HG03439 (cell line): ENCODE measurements around the gene XRCC6.
"Not testable (repeated sequence)": the region's sequence is repeated elsewhere in the genome, so short reads cannot be mapped to it uniquely, and the experiment has no call there.

ENCODE experiments used
- ATAC-seq: cut with Tn5 transposase; IDR thresholded peaks from one replicate; pipeline ENCODE4 v1.9.1; 2021; ENCODE audit warnings: mild to moderate bottlenecking, moderate library complexity; ENCODE audit not compliant: unreplicated experiment

Gene XRCC6

DNA sequence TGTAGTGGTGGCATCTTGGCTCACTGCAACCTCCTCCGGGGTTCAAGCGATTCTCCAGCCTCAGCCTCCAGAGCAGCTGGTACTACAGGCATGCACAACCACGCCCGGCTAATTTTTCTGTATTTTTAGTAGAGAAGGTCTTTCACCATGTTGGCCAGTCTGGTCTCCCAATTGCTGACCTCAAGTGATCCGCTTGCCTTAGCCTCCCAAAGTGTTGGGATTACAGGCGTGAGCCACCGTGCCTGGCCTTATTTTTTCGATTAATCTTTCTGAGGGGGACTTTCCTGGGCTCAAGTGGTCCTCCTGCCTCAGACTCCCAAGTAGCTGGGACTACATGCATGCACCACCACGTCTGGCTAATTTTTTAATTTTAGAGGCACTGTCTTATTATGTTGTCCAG, 62.0 kb downstream of the XRCC6 start:
- no peak for ATAC-seq

DNA sequence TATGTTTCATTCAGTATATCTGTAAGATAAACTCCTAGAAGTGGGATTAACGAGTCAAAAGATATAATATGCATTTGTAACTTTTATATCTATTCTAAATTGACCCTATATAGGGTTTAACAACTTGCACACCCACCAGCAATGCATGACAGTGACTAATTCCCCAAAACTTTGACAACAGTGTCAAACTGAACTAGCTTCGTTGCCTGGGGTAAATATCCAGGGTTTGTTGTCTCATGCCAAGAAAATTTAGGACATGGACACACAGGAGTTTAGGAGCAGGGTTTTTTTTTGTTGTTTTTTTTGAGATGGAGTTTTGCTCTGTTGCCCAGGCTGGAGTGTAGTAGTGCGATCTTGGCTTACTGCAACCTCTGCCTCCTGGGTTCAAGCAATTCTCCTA, 62.5 kb downstream of the XRCC6 start:
- no peak for ATAC-seq

DNA sequence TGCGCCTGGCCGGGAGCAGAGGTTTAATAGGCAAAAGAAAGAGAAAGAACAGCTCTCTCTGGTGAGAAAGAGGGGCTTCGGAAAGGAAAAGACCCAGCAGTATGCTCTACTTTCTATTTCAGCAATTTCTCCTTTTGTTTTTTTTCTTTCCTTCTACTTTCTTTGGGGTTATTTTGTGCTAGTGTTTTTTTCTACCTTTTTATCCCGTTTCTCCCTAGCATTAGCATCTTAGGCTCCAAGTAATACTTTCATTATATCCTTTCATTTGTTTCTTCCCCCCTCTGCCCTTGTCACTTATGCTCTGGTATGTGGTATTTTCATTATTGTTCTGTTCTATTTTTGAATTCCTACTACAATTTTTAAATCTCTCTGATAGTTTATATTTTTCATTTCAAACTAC, 63.1 kb downstream of the XRCC6 start:
- ATAC-seq: no peak

DNA sequence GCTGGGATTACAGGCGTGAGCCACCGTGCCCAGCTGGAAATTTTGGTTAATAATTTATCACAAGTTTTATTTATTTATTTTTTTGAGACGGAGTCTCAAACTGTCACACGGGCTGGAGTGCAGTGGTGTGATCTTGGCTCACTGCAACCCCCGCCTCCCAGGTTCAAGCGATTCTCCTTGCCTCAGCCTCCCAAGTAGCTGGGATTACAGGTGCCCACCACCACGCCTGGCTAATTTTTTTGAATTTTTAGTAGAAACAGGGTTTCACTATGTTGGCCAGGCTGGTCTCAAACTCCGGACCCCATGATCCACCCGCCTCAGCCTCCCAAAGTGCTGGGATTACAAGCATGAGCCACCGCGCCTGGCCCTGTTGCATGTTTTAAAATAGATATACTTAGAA, 65.8 kb downstream of the XRCC6 start:
- not testable (repeated sequence) for ATAC-seq

DNA sequence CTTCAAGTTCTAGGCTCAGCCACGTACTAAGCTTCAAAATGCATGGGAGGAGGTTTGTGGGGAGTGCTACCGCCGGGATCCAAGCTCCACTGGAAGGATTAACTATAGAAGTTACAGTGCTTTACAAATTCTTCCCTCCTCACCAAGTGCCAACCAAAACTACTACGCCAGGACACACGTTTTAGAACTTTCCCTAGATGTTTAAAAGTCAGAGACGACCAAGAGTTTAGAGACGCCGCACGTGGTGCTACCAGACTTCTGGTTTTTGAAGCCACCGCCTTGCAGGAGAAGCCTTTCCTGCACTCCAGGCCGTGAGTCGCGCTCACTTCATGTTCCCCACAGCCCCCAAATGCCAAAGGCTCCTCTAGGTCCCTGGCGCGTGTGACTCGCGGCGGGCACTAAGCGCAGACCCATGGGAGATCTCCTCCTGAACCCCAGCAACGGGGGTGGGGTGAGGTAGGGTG, 66.8 kb downstream of the XRCC6 start:
- peak; percentile 12 for ATAC-seq

DNA sequence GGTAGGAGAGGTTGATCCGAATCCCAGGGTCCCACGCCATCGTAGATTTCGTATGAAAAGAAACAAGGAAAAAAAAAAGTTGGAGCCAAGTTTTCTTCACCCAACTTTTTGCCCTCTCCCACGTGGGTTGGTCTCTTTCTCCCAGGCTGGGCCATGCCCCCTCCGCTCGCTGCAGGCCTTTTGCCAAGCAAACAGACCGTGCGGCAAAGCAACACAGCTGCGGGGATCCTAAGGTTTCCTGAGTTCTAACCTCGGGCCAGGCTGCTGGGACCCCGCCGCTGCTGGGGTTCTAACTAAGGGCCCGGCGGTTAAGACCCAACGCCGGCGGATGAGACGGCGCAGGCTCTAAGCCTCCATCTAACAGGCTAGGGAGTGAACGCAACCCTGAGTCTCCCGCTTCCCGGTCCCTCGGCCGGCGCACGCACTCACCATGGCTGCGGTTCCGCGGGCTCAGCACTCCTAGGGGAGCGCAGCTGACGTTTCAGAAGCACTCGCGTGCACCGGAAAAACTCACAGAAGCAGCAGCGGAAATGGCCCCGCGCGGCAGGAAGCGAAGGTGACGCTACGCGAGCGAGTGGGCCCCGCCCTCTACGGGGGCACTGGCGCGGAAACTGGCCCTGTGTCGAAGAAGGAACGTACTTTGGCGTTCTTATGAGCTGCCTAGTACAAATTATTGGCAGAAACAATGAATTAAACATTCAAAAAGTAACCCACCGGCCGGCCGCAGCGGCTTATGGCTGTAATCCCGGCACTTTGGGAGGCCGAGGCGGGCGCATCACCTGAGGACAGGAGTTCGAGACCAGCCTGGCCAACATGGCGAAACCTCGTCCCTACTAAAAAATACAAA, 67.5 kb downstream of the XRCC6 start, which contains the start of gene SNU13:
Gene SNU13 (minus strand): TSS at position 503 of the 847 bp plus-strand sequence. CDS start 71 bp downstream, at position 432.
- ATAC-seq: peak; percentile 79

DNA sequence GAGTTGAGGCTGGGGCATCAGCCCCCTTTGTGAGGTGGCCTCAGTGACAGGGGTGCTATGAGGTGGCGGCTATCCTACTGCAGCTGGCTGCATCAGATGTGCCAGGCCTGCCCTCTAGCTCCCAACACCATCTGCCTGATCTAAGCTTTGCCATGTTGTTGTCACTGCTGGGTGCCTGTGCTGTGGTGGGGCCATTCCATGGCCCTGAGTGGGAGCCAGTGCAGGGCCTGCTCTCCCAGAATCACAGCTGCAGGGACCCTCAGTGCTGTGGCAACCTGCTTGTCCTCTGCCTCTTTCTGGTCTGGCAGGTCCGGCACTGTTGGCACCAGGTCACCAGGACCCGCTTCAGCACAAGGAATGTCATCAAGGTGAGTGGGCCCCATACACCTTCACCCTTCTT, 69.4 kb downstream of the XRCC6 start:
- ATAC-seq: no peak

DNA sequence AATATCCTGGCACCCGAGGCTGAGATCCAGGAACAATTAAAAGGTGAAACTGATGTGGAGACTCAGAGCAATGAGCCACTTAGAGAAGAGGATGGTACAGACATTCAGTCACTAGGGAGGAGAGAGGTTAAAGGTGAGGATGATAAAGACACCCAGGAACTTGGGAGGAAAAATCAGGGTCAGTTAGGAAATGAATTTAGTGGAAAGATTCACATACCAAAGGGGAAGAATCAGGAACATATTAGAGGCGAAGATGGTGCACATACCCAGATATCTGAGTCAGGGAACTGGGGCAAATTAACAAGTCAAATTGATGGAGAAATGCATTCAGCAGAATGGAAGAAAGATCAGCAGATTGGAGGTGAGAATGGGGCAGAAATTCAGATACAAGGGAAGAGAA, 74.1 kb downstream of the XRCC6 start:
- ATAC-seq: no peak

DNA sequence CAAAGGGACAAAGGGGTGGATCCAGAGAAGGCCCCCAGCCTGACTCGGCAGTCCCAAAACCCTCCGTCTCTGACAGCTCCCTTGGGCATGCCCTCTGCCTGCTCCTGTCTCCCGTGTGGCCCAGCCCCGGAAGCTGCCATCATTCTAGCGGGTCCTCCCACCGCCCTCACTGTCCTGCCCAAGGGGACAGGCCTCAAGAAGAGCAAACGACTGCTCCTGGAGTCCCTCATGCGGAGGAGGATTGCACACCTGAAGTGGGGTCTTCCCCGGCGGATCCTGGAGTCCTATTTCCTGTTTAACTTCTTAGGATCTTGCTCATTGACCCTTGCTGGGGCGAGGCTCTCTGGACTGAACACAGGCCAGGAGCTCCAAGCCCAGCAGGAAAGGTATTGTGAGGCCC, 75.6 kb downstream of the XRCC6 start:
- ATAC-seq: no peak

DNA sequence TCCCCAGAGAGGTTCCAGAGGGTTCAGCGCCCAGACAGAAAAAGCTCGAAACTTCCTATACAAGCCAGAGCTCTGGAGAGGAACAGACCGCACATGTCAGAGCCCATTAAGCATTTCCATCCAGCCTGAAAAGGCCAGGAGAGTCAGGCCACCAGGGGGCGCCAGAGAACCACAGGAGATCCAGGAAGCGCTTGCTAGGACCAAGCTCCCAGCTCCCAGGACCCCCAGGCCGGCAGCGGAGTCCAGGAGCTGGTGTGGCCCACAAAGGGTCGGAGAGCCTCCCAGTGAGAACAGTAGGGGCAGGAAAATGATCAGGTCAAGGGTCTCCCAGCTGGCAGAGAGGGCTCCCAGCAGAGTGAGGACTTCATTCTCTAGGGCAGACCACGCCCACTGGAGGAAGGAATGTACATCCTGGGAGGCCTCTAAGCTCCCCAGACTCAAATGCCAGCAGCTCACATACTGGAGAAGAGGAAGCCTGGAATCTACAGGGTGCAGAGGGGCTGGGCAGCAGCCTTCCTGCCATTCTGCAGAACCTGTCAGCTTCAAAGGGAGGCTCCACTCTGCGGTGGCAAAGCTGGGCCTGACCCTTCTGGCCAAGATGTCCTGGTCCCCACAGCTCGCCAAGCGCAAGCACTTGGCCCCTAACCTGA, 76.2 kb downstream of the XRCC6 start:
- no peak for ATAC-seq

DNA sequence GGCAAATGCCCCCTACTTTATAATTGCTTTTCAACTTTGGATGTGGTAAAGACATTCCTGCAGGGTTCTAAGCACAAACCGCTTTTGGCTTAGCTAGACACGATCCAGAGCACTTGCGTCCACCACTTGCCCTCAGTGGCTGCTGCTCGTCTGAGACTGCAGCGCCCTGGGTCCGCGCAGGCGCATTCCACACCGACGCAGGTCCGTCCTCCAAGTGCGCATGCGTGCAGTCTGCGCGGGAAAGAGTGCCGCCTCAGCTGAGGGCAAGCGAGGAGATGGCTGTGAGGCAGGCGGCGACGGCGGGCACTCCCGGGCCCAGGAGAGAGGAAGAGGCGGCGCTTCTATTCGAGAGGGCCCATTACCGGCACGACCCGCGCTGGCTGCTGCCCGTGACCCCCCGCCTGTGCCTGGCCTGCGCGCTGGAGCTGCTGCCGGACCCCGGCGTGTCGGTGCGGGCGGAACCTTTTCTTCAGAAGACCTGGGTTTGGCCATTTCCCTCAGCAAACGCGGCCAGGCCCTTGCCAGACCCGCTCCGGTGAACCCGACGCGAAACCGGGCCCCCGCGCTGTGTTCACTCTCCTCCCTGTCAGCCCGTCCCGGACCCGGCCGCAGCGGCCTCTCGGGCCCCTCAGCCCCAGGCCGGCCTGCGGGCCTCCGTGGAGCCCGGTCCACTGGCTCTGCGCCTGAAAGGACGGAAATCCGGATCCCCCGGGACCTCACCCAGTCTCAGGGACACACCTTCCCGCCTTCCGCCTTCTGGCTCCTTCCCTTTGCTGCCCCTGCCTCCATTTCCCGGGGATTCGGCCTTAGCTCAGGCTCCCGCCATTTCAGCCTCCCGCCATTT, 78.4 kb downstream of the XRCC6 start, which contains the start of gene MEI1:
Gene MEI1 (plus strand): TSS at position 240 of the 844 bp plus-strand sequence. CDS start 36 bp downstream, at position 276.
- ATAC-seq: no peak

DNA sequence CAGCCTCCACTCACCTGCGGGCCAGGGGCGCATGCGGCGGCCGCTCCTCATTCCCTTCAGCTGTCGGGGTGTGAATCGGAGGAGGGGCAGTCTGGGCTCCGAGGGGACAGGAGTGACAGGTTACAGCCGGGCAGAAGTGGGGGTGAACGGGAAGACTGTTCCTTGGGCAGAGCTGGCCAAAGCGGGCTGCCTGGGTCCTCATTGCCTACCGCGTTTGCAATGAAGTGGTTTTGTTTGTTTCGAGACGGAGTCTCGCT, 78.9 kb downstream of the XRCC6 start:
- ATAC-seq: no peak

DNA sequence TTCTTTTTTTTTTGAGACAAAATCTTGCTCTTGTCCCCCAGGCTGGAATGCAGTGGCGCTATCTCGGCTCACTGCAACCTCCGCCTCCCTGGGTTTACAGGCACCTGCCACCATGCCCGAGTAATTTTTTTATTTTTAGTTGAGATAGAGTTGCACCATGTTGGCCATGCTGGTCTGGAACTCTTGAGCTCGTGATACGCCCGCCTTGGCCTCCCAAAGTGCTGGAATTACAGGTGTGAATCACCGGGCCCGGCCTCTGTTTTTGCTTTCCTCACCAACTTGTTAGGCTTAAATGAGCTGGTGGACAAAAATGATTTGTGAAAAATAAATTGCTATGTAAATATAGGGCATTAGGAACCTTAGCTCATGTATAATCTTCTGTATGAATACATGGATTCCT, 81.7 kb downstream of the XRCC6 start:
- no peak for ATAC-seq

DNA sequence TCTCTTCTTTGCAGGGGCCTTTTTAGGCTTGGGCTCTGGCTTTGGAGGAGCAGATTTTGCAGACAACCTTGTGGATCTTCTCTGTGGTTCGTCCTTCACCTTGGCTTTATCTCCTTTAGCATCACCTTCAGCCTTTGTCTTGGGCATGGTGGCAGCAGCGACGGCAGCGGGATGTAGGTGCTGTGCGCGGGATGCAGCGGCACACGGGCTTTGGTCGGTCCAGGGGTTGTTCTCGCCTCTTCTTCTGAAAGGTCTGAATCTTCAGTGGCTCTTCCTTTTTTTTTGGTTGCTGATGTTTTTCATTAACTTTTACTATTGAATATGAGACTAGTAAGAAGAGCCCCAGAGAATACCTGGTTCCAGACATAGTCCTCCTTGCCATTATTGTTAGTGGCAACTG, 88.2 kb downstream of the XRCC6 start:
- ATAC-seq: no peak

DNA sequence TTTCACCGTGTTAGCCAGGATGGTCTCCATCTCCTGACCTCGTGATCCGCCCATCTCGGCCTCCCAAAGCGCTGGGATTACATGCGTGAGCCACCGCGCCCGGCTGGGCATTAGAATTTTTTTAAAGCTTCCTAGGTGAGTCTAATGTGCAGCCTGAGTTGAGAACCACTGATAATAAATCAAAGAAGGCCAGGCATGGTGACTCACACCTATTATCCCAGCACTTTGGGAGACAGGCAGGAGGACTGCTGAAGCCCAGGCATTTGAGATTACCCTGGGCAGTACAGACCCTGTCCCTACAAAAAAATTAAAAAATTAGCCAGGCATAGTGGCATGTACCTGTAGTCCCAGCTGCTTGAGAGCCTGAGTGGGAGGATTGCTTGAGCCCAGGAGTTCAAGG, 91.9 kb downstream of the XRCC6 start:
- ATAC-seq: no peak
